ENCODE results near the gene TSPYL4. TPM values are rescaled to one million over a fixed set of nuclear protein-coding genes. Genes with fewer than 3 reads are reported as not detected.

Gene TSPYL4
- total and polyA plus RNA-seq, 2 donors (not counting 3 experiments of a cell fraction or from before 2014, with no cell fraction given), result 24.5 to 43.1 TPM

- BruUV-seq (replicated peaks), result no TSS peak
- Histone ChIP-seq H3K4me2 (ENCODE audit: insufficient read depth, low read length) (peak overlapping the region; percentile 54), H3K4me3 (replicated peaks in 1 of 3; ENCODE audit: insufficient read depth in 1 of 3, low read depth in 1 of 3, low read length in 3 of 3) (peak overlapping the region; percentile 31 to 79 (median 53)), H4K20me1 (replicated peaks; ENCODE audit: control insufficient read depth, extremely low read depth, insufficient read depth, low read length) (peaks cover 3% of the 10 kb centered on the region), H3K79me2 (ENCODE audit: control insufficient read depth, insufficient read depth, low read length) (peaks cover 38% of the 10 kb centered on the region), H3K9me1 (replicated peaks; ENCODE audit: control insufficient read depth, extremely low read depth, insufficient read depth, low read length) (no peaks in the 10 kb centered on the region), H3K27ac (ENCODE audit: insufficient read depth, low read depth, low read length) (peak overlapping the region; percentile 84), H3K4me1 (ENCODE audit: control insufficient read depth, extremely low read depth, insufficient read depth, low read length) (peaks cover 37% of the 10 kb centered on the region), H2AFZ (ENCODE audit: low read depth, low read length) (peak overlapping the region; percentile 48), H3K9ac (replicated peaks; ENCODE audit: extremely low read depth, insufficient read depth, low read length) (peak overlapping the region; percentile 94), H3K36me3 (ENCODE audit: control insufficient read depth in 2 of 2, extremely low read depth in 1 of 2, insufficient read depth in 2 of 2, low read length in 2 of 2) (peaks cover 0 to 5% of the 10 kb centered on the region in 2 experiments), H3K9me3 (replicated peaks; ENCODE audit: control insufficient read depth, insufficient read depth, low read length) (no peaks in the 10 kb centered on the region), H3K27me3 (ENCODE audit: control insufficient read depth in 2 of 2, insufficient read depth in 2 of 2, low read length in 2 of 2) (no peaks in the 10 kb centered on the region)
- FAIRE-seq (peak; percentile 49), DNase-seq (ENCODE audit: low read depth, low spot score) (no peak)
- ChIA-PET CTCF (interaction anchor here (1.5 to 5.1 kb wide), 7 partner anchors 9 to 256 kb away, joined by 3 to 77 read pairs (median 8); no protein-coding TSS in a partner anchor), POLR2A (interaction anchor here (1.2 kb wide), 1 partner anchor 10 kb away, joined by 3 read pairs; no protein-coding TSS in a partner anchor)
- TF ChIP-seq POLR2A (IDR thresholded peaks at IDR 0.05; ENCODE audit: low read depth, low read length) (no peak), GATA2 (IDR thresholded peaks at IDR 0.05; ENCODE audit: insufficient read depth, insufficient read length, low read depth, low read length) (no peak), FOS (IDR thresholded peaks at IDR 0.05; ENCODE audit: borderline replicate concordance, insufficient read depth, low read length) (no peak), JUN (IDR thresholded peaks at IDR 0.05; ENCODE audit: borderline replicate concordance, insufficient read depth, insufficient read length, low read depth) (no peak), EZH2 (IDR thresholded peaks at IDR 0.05; ENCODE audit: borderline replicate concordance, low read depth, low read length, severe bottlenecking) (no peak), POLR2AphosphoS5 (IDR thresholded peaks at IDR 0.05; ENCODE audit: insufficient read depth, low read depth, low read length) (no peak), MAX (IDR thresholded peaks at IDR 0.05; ENCODE audit: insufficient read depth, insufficient read length) (no peak), CTCF (IDR thresholded peaks at IDR 0.05; ENCODE audit: extremely low read depth in 1 of 2, insufficient read depth in 1 of 2, low read depth in 1 of 2, low read length in 2 of 2) (no peak), MYC (IDR thresholded peaks at IDR 0.05; ENCODE audit: low read depth, low read length) (no peak)
- intact Hi-C loops (cut with micrococcal nuclease), result loop anchor here (1.0 to 2.0 kb wide), 4 partner anchors 25 to 337 kb away; partner anchors contain the start of genes RSPH4A, RWDD1 and TSPYL4
- dilution Hi-C loops (cut with MboI; ENCODE audit: extremely low pct_ligation_motif_present, low sequenced_read_pairs), result no loop called here
Observed at GRCh38 chr6:116278854-116279231, 25.0 kb upstream of the TSPYL4 start.

Measured in endothelial cell of umbilical vein (primary cell).